Dermis blood vessel endothelial cell (primary cell): ENCODE results near the gene P2RX1. TPM values are rescaled to one million over a fixed set of nuclear protein-coding genes. Genes with fewer than 3 reads are reported as not detected.
"Not testable (repeated sequence)": the region's sequence is repeated elsewhere in the genome, so short reads cannot be mapped to it uniquely, and the experiment has no call there.

Experiments
- DNase-seq: peaks from one replicate; pipeline ENCODE4 v3.0.0; 2010
- total RNA-seq: library from RNA; depleted of rRNA; stranded (reverse); fragments of >200 nt; gene quantifications from 2 replicates; pipeline ENCODE4 v1.2.3, GENCODE V29; 2014

The P2RX1 gene
- total RNA-seq, 1 donor from 2014 or later = not detected

DNA sequence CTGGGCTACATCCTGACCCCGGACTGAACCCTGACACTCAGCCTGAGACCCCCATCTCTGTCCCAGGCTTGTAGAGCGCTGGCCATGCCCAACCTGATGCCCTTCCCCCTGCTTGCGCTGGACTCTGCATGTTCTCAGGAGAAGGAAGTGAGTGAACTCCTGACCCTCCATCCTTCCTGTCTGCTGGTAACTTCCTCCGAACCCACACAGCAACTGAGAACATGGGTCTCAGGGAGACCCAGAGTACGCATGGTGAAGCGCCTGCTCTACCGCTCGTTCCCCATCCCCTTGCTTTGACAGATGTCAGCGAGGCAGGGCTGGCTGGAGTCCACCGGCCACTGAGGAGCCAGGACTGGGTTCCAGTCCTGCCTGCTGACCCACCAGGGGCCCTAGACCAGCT lies 29.5 kb downstream of the P2RX1 start:
- DNase-seq = peak; percentile 34

DNA sequence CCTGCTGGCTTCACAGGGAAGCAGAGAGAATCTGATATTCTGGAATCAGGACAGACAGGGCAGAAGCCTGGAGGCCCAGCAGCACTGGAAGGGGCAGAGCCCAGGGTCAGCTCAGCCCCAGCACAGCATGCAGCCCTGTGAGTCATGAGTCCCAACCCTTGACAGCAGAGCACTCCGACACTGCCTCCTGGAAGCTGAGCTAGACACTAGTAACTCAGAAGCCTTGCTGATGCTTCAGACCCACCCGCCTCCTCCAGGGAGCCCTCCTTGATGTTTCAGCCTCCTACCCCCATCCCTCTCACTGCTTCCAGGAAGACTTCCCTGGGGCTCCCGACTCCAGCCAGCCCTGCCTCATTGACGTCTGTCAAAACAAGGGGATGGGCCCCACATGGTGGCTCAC lies 30.3 kb downstream of the P2RX1 start:
- DNase-seq = peak; percentile 36

DNA sequence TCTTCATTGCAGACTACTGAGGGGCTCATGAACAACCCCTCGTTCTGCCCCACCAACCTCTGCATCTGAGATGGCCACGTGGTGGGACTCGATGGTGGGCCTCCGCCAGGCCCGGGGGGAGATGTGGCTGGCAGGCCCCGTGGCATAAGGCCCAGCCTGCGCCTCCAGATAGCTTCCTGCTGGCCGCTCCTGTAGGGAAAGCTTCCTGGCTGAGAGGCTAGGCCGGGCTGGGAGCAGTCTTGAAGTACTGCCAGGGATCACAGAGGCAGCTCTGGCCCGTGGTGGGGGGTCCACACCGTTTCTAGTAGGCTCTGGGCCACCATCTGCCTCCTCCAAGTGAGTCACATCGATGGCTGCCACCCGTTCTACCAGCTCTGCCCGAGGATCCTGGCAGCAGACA lies 31.0 kb downstream of the P2RX1 start:
- peak; percentile 48 for DNase-seq

DNA sequence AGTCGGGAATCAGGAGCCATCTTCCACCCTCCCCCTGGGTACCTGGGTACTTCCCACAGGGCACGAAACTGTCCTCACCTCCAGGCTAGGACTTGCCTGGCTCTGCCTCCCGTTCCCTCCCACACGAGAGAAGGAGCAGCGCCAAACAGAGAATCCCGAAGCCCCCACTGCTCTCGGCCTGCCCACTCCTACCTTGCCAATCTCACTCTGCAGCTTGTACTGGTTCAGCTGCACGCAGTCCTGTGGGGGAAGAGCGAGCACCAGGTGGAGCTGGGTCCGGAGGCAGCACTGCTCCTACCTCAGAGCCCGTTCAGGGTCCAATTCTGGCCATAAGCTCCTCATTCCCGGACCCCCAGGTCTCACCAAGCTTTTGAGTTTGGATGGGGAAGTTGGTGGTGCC lies 32.1 kb downstream of the P2RX1 start:
- DNase-seq = no peak

DNA sequence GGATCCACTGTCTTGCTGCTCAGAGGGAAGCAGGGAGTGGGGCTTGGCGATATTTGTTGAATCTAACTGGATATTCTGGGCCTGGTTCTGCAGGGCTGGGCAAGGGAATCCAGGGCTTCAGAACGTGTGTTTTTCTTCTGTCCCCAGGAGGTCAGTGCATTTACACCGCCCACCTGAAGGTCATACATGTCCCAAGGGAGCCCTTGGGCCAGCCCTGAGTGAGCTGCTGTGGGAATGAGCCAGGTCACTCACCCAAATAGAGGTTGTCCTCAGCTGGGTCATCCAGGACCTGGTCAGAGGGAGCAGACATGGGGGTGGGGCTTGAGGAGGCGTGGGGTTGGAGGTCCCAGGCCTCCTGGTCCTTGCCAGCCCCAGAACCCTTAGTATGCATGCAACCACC lies 34.0 kb downstream of the P2RX1 start:
- no peak for DNase-seq

DNA sequence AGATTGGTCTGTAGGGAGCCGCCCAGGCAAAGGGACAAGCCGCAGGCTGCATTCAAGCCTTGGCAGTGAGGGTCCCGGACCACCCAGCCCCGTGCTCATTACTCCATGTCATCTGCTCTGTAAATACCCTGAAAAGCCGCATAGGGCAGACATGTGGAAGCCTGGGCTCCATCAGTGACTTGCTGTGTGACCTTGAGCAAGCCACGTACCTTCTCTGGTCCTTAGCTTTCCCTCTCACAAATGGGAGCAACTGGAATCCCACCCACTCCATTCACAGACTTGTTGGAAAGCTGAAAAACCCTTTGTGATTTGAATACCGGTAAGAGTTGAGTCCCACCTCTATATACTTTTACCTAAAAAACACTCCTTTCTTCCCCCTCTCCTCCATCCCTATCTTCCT lies 35.3 kb downstream of the P2RX1 start:
- no peak for DNase-seq

DNA sequence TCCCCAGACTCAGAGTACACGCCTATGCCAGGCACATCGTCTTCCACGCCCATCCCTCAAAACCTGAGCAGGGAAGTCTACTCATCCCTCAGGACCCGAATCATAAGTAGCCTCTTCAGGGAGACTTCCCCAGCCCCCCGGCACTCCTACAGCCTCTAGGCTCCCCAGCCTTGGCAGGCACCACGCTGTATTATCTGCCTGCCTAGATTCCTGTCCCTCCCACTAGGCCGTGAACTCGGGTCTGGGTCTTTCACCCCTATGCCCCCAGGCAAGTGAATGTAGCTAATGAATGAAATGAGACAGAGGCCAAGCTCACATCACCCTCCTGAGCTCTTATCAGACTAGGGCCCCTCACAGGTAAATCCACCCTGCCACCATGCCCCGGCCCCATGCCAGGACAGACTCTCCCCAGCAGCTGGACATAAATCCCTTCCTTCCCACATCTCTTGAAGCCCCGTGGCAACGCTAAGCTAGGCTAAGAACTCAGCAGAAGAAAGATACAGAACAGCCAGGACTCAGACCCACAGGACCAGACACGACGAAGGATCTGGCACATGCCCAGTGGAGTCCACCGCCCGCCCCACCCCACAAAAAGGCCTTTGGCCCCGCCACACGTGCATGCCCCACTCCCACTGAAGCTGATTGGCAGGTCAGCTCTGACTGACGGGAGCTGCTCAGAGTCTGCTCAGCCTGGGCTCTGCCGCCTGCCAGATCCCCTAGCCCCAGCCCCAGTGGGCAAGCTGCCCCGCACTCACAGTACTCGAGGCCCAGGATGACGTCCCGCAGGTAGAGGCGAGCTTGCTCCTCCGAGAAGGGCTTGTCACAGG lies 36.5 kb downstream of the P2RX1 start:
- no peak for DNase-seq

DNA sequence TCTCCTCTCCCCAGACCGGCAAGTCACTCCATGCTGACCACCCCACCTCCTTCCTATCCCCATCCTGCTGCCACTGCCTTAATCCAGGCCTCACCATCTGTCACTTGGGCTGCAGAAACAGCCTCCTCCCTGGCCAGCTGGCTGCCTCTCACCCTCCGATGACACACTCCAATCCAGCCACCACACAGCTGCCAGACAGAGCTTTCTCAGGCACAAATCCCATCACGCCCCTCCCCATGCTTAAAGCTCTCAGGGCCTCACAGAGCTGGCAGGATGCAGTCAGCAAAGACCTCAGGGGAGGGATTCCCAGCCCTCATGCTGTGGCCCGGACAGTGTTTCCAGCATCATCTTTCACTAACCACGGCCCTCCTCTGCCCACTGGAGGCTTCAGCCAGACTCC lies 37.1 kb downstream of the P2RX1 start:
- no peak for DNase-seq

DNA sequence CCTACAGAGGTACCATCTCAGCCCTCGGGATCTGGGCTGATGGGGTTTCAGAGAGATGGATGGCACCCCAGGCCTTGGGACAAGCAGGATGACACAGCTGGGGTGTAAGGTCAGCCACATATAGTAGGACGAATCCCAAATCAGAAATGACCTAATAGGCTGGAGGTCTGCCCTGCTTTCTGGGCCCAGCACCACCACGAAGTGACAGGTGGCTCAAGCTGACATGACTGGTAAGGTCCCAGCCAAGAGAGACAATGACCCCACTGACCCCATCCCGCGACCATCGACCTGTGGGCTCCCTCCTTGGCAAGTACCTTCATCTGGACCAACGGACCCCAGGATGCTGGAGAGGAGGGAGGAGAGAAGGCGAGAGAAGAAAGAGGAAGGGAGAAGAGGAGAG lies 39.0 kb downstream of the P2RX1 start:
- no peak for DNase-seq

DNA sequence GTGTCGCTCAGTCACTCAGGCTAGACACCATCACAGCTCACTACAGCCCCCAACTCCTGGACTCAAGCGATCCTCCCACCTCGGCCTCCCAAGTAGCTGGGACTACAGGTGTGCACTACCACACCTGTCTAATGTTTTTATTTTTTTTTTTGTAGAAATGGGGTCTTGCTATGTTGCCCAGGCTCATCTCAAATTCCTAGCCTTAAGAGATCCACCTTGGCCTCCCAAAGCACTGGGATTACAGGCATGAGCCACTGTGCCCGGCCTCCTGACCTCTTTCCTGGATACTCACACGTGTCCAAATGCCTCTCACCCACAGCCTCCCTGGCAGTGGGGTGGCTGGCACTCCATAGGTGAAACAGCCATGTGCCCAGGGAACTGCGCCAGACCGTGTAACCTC lies 40.9 kb downstream of the P2RX1 start:
- no peak for DNase-seq

DNA sequence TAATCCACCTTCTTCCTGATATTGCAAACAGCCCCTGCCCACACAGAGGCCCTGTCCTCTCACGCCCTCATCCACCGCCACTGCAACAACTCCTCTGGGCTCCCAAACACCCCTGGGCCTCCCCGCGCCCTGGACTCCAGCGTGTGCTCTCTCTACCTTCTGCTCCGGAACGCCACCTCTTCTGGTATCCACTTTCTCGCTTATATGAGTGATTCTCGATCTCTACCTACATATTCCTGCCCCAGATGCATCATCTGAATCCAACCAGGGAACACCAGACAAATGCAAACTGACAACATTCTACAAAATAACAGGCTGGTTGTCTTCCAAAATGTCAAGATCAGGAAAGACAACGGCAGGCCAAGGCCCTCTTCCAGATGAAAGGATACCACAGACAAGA lies 42.4 kb downstream of the P2RX1 start:
- no peak for DNase-seq

DNA sequence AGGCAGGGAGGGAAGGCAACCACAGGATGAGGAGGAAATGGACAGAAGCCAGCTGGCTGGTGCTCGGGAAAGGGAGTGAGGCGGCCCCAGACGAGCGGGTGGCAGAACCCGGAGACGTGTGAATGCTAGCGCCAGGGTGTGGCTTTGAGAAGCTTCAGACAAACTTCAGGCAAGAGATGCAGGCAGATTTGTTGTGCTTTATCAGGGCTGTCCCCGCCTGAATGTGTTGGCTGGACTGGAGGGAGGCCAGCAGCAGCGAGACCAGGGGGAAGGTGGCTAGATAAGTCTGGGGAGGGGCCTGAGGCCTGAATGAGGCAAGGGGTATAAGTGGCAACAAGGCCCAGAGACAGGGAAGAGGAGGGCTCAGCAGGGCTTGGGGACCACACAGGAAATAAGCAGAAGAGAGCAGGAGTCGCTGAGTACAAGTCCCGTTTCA lies 45.4 kb downstream of the P2RX1 start:
- peak; percentile 47 for DNase-seq

DNA sequence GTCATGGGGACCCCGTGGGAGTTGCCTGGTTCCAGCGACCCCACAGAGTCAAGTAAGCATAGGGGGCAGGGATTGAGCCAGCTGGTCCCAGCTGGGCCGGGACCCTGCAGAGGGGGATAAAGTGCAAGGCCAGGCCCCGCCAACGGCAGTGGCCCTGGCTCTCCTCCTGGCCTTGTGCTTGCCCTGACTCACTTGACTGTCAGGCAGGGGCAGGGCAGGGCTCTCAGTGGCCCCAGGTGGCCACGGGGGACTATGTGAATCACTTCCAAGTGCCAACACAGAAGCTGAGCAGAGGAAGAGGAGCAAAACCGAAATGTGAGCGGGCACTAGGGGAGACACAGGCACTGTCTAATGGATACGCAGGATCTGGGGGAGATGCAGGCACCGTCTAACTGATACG lies 48.7 kb downstream of the P2RX1 start:
- DNase-seq = no peak

DNA sequence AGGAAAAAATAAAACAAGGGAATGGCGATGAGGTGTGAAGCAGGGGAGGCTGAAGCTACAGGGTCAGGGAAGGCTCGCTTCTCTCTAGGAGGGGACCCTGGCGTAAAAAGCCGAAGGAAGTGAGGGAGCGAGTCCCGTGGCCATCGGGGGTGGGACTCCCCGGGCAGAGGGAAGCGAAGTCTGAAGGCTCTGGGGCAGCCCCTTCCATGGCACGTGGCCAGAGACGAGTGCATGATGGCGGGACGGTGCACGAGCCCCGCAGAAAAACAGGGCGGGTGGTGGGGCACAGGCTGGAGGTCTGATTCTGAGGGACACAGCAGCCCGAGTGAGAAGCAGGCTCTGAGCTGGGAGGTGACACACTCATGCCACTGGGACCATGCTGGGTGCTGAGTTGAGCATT lies 49.2 kb downstream of the P2RX1 start:
- DNase-seq = no peak

DNA sequence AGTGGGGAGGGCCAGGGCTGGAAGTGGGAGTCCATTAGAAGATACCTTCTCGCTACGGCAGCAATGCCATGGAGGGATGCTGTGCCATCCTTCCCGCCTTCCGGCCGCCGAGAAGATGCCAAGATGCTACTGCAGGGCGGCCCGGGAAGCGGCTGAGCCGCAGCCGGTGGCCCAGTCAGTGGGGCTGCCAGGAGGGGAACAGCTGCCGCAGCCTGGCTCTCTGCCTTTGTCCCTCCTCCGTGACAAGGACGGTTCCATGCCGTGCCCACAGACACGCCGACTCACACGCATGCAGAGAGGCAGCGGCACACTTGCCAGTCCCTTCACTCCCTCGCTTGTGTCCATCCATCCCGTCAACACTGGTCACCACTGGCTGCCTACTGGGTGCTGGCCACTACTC lies 50.0 kb downstream of the P2RX1 start:
- DNase-seq = no peak

DNA sequence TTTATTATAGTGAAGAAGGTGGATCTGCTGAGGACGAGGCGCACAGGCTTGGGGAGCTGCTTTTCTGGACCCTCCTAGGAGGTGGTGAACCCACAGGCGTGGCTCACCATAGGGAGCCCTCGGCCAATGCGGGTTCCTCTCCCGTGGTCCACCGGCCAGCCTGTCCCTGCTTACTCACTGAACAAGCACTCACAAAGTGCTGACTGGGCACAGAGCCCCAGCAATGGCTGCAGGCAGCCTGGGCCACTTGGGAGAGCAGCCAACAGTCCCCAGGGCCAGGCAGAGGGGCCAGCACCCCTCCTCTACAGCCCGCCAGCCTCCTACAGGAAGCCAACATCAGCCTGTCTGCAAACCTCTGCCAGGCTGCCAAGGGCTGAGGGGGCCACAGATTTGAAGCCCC lies 51.1 kb downstream of the P2RX1 start:
- DNase-seq = no peak

DNA sequence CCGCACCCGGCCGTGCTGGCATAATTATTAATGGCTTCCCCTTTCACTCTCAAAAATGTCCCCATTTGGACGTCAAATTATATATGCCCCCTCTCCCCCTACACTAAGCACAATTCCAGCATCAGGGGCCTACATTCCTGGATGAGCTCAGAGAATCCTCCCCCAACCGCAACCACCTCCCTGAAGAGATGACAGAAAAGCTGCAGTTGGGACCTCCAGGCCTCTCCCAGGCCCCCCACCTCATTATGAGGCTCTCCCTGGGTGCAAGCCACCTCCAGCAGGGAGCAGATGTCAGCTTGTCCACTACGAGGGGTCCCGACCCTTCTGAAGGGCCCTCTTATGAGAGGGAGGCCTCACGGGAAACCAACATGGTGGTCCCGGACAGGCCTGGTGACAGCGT lies 51.7 kb downstream of the P2RX1 start:
- DNase-seq = no peak

DNA sequence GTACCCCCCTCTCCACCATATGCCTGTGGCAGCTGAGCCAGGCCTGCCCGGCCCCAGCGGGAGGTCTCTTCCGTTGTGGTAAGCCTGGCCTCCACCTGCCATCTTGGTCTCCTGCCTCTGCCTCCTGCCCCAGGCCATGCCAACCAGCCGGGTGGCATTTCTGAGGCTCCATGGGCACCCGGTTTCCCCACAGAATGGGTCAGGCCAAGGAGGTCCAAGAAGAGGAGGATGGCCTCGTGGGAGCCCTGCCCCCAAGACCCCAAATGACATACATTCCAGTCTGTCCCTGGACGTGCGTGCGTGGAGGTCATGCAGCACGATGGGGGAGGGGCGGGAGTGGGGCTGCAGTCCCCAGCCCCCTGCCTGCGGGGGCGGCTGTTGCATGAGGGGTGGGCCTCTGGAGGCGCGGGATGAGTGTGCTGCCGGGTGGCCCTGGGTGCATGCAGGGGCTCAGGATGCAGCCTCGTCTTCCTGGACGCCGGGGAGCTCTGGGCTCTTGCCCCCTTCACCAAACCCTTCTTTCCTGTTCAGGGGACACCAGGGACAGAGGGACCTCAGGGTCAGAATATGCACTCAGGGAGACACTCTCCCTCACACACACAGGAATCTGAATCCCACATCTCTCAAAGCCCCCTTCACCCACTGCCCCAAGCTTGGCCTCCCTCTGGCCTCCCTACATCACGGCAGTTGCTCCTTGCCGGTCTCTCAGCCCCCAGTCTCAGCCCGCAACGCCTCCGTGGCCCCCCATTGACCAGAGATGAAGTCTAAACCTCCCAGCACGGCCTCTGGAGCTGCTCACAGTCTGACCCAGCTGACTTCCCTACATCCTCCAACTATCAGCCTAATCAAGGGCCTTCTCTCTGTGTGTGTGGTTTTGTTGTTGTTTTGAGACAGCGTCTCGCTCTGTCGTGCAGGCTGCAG lies 54.2 kb downstream of the P2RX1 start:
- no peak for DNase-seq

DNA sequence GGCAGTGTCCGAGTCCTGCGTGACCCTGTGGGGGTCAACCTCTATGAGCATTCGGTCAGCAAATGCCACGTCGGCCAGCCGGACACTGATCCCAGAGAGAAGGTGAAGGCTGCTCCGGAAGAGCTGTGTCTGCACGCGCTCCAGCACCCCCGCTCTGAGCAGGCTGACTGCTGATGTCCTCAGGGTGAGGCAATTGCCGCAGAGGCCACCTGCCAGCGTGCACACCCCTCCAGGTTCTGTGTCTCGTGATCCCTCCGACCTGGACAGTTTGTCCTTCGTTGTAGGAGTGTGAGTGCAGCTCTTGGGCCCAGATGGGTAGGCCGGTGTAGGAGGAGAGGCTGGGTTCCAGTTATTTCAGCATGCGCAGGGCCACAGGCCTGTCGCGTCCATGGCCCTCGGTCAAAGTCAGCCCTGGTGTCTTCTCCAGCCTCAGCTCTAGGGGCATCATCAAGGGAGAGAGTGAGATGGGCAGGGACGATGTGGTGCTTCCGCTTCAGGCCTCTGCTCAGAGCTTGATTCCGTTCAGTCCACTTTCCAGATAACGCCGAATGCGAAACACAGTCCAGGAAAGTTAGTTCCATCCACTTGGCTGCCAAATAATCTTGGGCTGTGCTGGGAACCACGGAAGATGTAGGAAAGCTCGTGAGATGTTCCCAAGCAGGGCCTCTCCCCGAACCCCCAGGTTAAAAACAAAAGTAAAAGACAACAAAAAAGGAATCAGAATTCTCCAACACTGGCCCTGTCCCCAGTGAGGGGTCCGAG lies 55.1 kb downstream of the P2RX1 start:
- DNase-seq = no peak

DNA sequence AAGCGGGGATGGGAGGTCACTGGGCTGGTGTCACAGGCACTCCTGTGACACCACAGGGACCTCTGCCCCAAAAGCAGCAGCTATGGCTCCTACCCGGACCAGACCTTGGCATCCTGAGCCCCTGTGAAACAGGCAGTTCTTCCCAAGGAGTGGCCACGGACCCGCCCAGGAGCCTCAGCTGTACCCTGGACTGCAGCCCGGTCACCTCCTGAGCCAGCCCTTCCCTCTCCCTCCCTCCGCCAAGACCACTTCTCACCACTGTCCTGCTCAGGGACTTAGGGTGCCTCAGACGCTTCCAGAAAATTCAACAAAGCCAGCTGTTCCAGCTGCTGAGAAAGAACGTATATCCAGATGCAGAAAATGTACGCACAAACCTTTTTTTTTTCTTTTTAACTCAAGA lies 56.3 kb downstream of the P2RX1 start:
- no peak for DNase-seq

DNA sequence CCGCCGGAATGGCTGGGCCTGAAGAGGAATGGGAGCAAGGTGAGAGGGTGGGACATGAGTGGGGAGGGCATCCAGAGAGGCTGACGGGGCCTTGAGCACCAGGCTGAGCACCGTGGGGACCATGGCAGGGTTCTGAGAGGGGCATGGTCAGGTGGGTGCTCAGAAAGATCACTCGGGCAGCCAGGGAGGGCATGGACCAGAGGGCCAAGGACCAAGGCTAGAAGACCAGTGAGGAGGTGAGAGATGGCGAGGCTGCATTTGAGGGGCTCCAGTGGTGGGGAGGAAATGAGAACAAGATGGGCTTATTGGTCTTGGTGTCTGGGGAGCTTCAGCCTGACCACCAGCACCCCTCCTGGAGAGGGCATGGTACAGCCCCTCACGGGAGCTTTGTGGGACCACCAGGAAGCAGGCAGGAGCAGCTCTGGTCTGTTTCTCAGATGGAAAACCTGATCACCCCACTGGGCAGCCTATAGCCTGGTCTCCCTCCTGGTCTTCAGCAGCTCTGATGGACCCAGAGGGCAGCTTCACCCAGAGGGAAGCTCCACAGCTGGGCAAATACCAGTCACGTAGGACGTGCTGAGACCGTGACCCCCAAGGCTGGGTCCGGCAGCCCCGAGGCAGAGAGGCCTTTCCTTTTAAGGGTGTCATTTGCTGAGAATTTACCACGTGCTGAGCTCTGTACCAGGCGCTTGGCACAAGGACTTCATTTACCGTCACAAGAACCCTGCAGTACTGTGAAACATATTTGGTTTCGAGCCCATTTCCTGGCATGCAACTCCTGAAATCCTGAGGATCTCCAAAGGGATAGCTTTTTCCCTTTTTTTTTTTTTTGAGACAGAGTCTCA lies 58.8 kb downstream of the P2RX1 start:
- DNase-seq = no peak

DNA sequence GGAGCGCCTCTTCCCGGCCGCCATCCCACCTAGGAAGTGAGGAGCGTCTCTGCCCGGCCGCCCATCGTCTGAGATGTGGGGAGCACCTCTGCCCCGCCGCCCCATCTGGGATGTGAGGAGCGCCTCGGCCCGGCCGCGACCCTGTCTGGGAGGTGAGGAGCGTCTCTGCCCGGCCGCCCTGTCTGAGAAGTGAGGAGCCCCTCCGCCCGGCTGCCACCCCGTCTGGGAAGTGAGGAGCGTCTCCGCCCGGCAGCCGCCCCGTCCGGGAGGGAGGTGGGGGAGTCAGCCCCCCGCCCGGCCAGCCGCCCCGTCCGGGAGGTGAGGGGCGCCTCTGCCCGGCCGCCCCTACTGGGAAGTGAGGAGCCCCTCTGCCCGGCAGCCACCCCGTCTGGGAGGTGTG lies 62.1 kb downstream of the P2RX1 start:
- DNase-seq = not testable (repeated sequence)
